DND-41 (cell line): ENCODE data around the gene MAB21L3.

Source experiments
- ATAC-seq: fragments of 200-7000 bp; cut with Tn5 transposase; 3 replicates; pipeline ENCODE4 v1.9.1; 2021; ENCODE audit warnings: low read depth; ENCODE audit not compliant: insufficient read depth
- DNase-seq: peaks from one replicate; pipeline ENCODE4 v3.0.0-alpha.2; 2020
- H2AFZ ChIP-seq: 2 replicates; pipeline ENCODE4 v1.6.0; 2012; ENCODE audit warnings: low read depth, low read length
- H3K27ac ChIP-seq: 2 replicates; pipeline ENCODE4 v1.5.1; 2012; ENCODE audit warnings: low read length, inconsistent platforms
- H3K27me3 ChIP-seq: fragments of 200-600 bp; sonication (generic); 2 replicates; pipeline ENCODE4 v1.6.0; 2012; ENCODE audit warnings: low read length, mild to moderate bottlenecking, inconsistent platforms; ENCODE audit not compliant: insufficient read depth, poor library complexity
- H3K36me3 ChIP-seq: 2 replicates; pipeline ENCODE4 v1.5.1; 2012; ENCODE audit warnings: low read length, inconsistent platforms; ENCODE audit not compliant: insufficient read depth
- H3K4me1 ChIP-seq: 2 replicates; pipeline ENCODE4 v1.5.1; 2012; ENCODE audit warnings: mild to moderate bottlenecking, low read length; ENCODE audit not compliant: insufficient read depth
- H3K4me2 ChIP-seq: 2 replicates; pipeline ENCODE4 v1.6.0; 2012; ENCODE audit warnings: mild to moderate bottlenecking, moderate library complexity, low read length, inconsistent platforms; ENCODE audit not compliant: insufficient read depth
- H3K4me3 ChIP-seq, 2 experiments: fragments of 200-600 bp in 1 of 2; shearing (Covaris generic) in 1 of 2; 2 replicates each; pipeline ENCODE4 v1.5.1; 2012 to 2016; ENCODE audit warnings: inconsistent platforms in 2 of 2, low read length in 2 of 2, mild to moderate bottlenecking in 2 of 2, low read depth in 1 of 2, moderate library complexity in 1 of 2
- H3K79me2 ChIP-seq: 2 replicates; pipeline ENCODE4 v1.6.0; 2012; ENCODE audit warnings: low read length, inconsistent platforms; ENCODE audit not compliant: insufficient read depth
- H3K9ac ChIP-seq: 2 replicates; pipeline ENCODE4 v1.6.0; 2012; ENCODE audit warnings: low read depth, mild to moderate bottlenecking, inconsistent platforms, low read length, moderate library complexity
- H3K9me3 ChIP-seq: 2 replicates; pipeline ENCODE4 v1.5.1; 2012; ENCODE audit warnings: low read length, moderate library complexity, mild to moderate bottlenecking, inconsistent platforms; ENCODE audit not compliant: insufficient read depth, severe bottlenecking
- H4K20me1 ChIP-seq: 2 replicates; pipeline ENCODE4 v1.6.0; 2012; ENCODE audit warnings: low read length; ENCODE audit not compliant: insufficient read depth
- CTCF ChIP-seq: IDR thresholded peaks from 2 replicates; pipeline ENCODE4 v1.5.1; 2012; ENCODE audit warnings: borderline replicate concordance, low read length, moderate library complexity, mild to moderate bottlenecking; ENCODE audit not compliant: poor library complexity, severe bottlenecking; ENCODE audit errors: extremely low read depth
- EZH2 ChIP-seq: IDR thresholded peaks from 3 replicates; pipeline ENCODE4 v1.6.1; 2012; ENCODE audit warnings: borderline replicate concordance, low read depth, mild to moderate bottlenecking, moderate library complexity, low read length, inconsistent platforms; ENCODE audit not compliant: severe bottlenecking

The MAB21L3 gene

DNA sequence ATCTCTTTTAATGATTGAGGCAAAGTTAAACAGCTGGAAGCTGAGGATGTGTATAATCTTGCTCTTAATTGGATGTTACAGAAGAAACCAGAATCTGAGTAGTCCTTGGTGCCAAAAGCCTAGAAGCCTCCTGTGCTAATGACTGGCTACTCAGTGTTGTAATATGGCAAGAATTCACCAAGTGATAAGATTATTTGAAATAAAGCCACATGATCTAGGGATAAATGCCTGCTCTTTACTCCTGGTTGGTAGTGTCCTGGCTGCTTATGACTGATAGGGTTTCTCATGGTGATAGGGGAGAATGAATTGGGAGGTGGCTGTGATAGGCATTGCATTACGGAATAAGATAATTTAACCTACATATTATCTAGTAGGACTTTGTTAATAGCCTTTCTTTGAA lies 13.6 kb upstream of the MAB21L3 start:
- Histone ChIP-seq H3K36me3 (no peaks in the 10 kb centered on the region), H3K4me1 (no peaks in the 10 kb centered on the region), H3K79me2 (no peaks in the 10 kb centered on the region), H4K20me1 (no peaks in the 10 kb centered on the region), H3K27me3 (no peaks in the 10 kb centered on the region), H2AFZ (no peak overlapping the region), H3K9me3 (peaks cover 2% of the 10 kb centered on the region), H3K4me3 (no peak overlapping the region), H3K27ac (no peak overlapping the region), H3K9ac (no peak overlapping the region), H3K4me2 (no peak overlapping the region)
- ATAC-seq (no peak), DNase-seq (no peak)
- TF ChIP-seq EZH2 (no peak), CTCF (no peak)

DNA sequence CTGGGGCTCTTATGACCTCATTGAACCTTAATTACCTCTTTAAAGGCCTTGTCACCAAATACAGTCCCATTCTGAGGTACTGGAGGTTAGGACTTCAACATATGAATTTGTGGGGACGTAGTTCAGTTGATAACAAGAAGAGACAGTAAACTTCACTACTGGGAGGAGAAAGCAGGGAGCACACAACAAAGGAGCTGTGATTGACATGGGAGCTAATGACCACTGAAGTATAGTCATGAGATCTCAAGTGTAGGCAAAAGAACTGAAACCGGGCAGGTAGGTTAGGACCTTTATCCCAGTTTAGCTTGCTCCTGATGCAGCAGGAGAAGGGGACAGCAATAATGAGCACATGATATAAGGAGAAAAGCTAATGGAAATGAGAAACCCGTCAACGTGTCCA lies 11.8 kb upstream of the MAB21L3 start:
- no peak for DNase-seq
- TF ChIP-seq CTCF, result no peak
- no peak for TF ChIP-seq EZH2
- no peaks in the 10 kb centered on the region for H4K20me1 ChIP-seq
- H3K36me3 ChIP-seq, result no peaks in the 10 kb centered on the region
- H3K79me2 ChIP-seq, result no peaks in the 10 kb centered on the region
- ATAC-seq, result no peak
- no peak overlapping the region for H3K9ac ChIP-seq
- no peak overlapping the region for H3K4me3 ChIP-seq
- H3K27me3 ChIP-seq, result no peaks in the 10 kb centered on the region
- H3K4me1 ChIP-seq, result no peaks in the 10 kb centered on the region
- no peak overlapping the region for H3K27ac ChIP-seq
- H3K4me2 ChIP-seq, result no peak overlapping the region
- peaks cover 2% of the 10 kb centered on the region for H3K9me3 ChIP-seq
- H2AFZ ChIP-seq, result no peak overlapping the region

GRCh38 chr1:116099919-116100318 lies 11.3 kb upstream of the MAB21L3 start:
- no peaks in the 10 kb centered on the region for H3K79me2 ChIP-seq
- no peak overlapping the region for H3K9ac ChIP-seq
- no peak overlapping the region for H3K4me3 ChIP-seq
- no peaks in the 10 kb centered on the region for H3K27me3 ChIP-seq
- H4K20me1 ChIP-seq, result no peaks in the 10 kb centered on the region
- no peak for TF ChIP-seq CTCF
- no peak for TF ChIP-seq EZH2
- no peaks in the 10 kb centered on the region for H3K4me1 ChIP-seq
- DNase-seq (no peak), ATAC-seq (no peak)
- no peak overlapping the region for H3K4me2 ChIP-seq
- H3K9me3 ChIP-seq, result peaks cover 2% of the 10 kb centered on the region
- no peak overlapping the region for H2AFZ ChIP-seq
- H3K27ac ChIP-seq, result no peak overlapping the region
- no peaks in the 10 kb centered on the region for H3K36me3 ChIP-seq

DNA sequence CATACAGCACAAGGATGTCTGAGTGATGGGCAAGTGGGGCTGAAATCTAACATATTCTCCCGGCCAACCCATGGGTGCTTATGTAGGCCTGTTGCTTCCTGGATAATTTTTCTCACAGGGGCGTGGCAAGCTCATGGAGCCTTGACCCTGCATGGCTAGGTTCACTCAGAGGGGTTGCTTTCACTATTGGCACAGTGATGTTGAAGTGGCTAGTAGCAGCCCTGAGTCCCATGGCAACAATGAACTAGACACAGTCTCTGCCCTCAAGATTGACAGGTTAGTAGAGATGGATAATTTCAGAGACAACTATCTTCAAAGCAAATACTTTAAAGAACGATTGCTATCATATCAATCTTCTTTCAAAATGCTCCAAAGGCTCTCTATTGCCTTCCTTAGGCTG lies 6.5 kb upstream of the MAB21L3 start:
- H3K9me3 ChIP-seq, result no peaks in the 10 kb centered on the region
- no peaks in the 10 kb centered on the region for H3K36me3 ChIP-seq
- H3K79me2 ChIP-seq, result no peaks in the 10 kb centered on the region
- no peak overlapping the region for H2AFZ ChIP-seq
- no peaks in the 10 kb centered on the region for H3K27me3 ChIP-seq
- H3K4me2 ChIP-seq, result no peak overlapping the region
- H4K20me1 ChIP-seq, result no peaks in the 10 kb centered on the region
- H3K9ac ChIP-seq, result no peak overlapping the region
- no peak overlapping the region for H3K27ac ChIP-seq
- TF ChIP-seq EZH2, result no peak
- no peak for TF ChIP-seq CTCF
- no peaks in the 10 kb centered on the region for H3K4me1 ChIP-seq
- H3K4me3 ChIP-seq, result no peak overlapping the region
- DNase-seq, result no peak
- no peak for ATAC-seq
